H1 (cell line): ENCODE results near the gene CYP46A1. TPM values are rescaled to one million over a fixed set of nuclear protein-coding genes. Genes with fewer than 3 reads are reported as not detected.

Experiments used
- CBX5 ChIP-seq: fragments of 300-800, 300-1000 bp; sonication (generic); IDR thresholded peaks from 2 replicates; pipeline ENCODE4 v1.7.1; 2016; ENCODE audit warnings: antibody characterized with exemption, low read length, low read depth
- KDM1A ChIP-seq: fragments of 200-600, 300-600 bp; sonication (generic); IDR thresholded peaks from 2 replicates; pipeline ENCODE4 v1.7.1; 2016; ENCODE audit warnings: mild to moderate bottlenecking, low read length, borderline replicate concordance
- MAFK ChIP-seq: IDR thresholded peaks from 2 replicates; pipeline ENCODE4 v1.6.1; 2012; ENCODE audit warnings: low read depth, mild to moderate bottlenecking, improper control_type of control experiment, low read length
- SIX5 ChIP-seq: IDR thresholded peaks from 2 replicates; pipeline ENCODE4 v1.6.1; 2011; ENCODE audit warnings: mild to moderate bottlenecking, low read depth, low read length
- SP4 ChIP-seq: IDR thresholded peaks from 2 replicates; pipeline ENCODE4 v1.6.1; 2012; ENCODE audit warnings: low read length, inconsistent platforms
- SRF ChIP-seq: IDR thresholded peaks from 2 replicates; pipeline ENCODE4 v1.6.1; 2011; ENCODE audit warnings: mild to moderate bottlenecking, low read depth, low read length, moderate library complexity
- polyA plus RNA-seq, 7 experiments: library from polyadenylated mRNA; depleted of rRNA in 3 of 7; stranded (reverse) in 5 of 7; unstranded in 2 of 7; fragments of >200 nt in 5 of 7; fragments of 200-250 nt in 2 of 7; gene quantifications; 1 replicate in 5 of 7; 2 replicates in 1 of 7; 4 replicates in 1 of 7; pipeline versions ENCODE4 v1.2.1 to v1.2.3, GENCODE V29; 2011 to 2013; ENCODE audit warnings: missing spikeins in 2 of 7, mixed read lengths in 2 of 7
- total RNA-seq: library from RNA; stranded (reverse); fragmentation: NEBNext Ultra II Directional; extraction: Animal tissue kit (Norgen Biotek cat#: 25700); gene quantifications from 2 replicates; pipeline ENCODE4 v1.2.1, GENCODE V29; 2021
- TF ChIP-seq, protein P1 (sequence below): fragments of 300-600 bp; sonication (generic); IDR thresholded peaks from 2 replicates; pipeline ENCODE4 v1.7.1; 2012; ENCODE audit warnings: low read length, moderate library complexity, mild to moderate bottlenecking, inconsistent platforms; ENCODE audit not compliant: insufficient replicate concordance

CYP46A1 gene
- total and polyA plus RNA-seq, 2 of the 8 experiments (the other 6 are each of a cell fraction or from before 2014, with no cell fraction given) = 0.41 to 1.3 TPM

DNA sequence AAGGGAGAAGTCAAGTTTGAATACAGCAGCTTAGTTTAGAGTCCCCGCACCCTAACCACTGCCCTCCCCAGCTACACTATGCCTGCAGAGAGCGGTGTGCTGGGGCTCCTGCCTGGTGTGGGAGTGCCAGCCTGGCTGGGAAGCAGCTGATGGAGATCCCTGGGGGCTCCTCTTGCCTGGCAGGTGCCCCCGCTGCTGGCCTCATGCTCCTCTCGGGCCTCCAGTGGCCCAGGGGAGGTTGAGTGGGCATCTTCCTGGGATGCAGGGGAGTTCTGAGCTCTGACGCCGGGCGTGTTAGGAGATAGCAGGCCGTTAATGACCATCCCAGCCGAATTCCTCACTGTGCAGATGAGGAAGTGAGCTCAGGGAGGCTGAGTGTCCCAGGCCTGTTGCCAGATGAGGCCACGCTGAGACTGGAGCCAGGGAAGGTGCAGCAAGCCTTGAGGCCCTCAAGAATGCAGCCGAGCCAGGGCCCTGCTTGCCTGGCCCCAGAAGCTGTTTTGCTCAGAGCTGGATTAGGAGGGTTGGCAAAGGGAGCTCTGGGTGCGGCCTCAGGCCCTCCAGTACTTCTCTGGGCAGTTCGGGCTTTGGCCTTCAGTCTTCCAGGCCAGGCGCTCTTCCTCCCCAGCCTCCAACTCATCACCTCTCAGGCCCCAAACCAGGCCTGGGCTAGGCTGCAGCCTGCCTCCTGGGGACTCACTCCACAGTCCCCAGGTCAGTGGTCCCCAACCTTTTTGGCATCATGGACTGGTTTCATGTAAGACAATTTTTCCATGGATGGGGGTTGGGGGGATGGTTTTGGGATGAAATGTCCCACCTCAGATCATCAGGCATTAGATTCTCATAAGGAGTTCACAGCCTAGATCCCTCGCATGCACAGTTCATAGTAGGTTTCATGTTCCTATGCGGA is 6.6 kb upstream of the CYP46A1 start (continued):
- TF ChIP-seq, protein P1, sequence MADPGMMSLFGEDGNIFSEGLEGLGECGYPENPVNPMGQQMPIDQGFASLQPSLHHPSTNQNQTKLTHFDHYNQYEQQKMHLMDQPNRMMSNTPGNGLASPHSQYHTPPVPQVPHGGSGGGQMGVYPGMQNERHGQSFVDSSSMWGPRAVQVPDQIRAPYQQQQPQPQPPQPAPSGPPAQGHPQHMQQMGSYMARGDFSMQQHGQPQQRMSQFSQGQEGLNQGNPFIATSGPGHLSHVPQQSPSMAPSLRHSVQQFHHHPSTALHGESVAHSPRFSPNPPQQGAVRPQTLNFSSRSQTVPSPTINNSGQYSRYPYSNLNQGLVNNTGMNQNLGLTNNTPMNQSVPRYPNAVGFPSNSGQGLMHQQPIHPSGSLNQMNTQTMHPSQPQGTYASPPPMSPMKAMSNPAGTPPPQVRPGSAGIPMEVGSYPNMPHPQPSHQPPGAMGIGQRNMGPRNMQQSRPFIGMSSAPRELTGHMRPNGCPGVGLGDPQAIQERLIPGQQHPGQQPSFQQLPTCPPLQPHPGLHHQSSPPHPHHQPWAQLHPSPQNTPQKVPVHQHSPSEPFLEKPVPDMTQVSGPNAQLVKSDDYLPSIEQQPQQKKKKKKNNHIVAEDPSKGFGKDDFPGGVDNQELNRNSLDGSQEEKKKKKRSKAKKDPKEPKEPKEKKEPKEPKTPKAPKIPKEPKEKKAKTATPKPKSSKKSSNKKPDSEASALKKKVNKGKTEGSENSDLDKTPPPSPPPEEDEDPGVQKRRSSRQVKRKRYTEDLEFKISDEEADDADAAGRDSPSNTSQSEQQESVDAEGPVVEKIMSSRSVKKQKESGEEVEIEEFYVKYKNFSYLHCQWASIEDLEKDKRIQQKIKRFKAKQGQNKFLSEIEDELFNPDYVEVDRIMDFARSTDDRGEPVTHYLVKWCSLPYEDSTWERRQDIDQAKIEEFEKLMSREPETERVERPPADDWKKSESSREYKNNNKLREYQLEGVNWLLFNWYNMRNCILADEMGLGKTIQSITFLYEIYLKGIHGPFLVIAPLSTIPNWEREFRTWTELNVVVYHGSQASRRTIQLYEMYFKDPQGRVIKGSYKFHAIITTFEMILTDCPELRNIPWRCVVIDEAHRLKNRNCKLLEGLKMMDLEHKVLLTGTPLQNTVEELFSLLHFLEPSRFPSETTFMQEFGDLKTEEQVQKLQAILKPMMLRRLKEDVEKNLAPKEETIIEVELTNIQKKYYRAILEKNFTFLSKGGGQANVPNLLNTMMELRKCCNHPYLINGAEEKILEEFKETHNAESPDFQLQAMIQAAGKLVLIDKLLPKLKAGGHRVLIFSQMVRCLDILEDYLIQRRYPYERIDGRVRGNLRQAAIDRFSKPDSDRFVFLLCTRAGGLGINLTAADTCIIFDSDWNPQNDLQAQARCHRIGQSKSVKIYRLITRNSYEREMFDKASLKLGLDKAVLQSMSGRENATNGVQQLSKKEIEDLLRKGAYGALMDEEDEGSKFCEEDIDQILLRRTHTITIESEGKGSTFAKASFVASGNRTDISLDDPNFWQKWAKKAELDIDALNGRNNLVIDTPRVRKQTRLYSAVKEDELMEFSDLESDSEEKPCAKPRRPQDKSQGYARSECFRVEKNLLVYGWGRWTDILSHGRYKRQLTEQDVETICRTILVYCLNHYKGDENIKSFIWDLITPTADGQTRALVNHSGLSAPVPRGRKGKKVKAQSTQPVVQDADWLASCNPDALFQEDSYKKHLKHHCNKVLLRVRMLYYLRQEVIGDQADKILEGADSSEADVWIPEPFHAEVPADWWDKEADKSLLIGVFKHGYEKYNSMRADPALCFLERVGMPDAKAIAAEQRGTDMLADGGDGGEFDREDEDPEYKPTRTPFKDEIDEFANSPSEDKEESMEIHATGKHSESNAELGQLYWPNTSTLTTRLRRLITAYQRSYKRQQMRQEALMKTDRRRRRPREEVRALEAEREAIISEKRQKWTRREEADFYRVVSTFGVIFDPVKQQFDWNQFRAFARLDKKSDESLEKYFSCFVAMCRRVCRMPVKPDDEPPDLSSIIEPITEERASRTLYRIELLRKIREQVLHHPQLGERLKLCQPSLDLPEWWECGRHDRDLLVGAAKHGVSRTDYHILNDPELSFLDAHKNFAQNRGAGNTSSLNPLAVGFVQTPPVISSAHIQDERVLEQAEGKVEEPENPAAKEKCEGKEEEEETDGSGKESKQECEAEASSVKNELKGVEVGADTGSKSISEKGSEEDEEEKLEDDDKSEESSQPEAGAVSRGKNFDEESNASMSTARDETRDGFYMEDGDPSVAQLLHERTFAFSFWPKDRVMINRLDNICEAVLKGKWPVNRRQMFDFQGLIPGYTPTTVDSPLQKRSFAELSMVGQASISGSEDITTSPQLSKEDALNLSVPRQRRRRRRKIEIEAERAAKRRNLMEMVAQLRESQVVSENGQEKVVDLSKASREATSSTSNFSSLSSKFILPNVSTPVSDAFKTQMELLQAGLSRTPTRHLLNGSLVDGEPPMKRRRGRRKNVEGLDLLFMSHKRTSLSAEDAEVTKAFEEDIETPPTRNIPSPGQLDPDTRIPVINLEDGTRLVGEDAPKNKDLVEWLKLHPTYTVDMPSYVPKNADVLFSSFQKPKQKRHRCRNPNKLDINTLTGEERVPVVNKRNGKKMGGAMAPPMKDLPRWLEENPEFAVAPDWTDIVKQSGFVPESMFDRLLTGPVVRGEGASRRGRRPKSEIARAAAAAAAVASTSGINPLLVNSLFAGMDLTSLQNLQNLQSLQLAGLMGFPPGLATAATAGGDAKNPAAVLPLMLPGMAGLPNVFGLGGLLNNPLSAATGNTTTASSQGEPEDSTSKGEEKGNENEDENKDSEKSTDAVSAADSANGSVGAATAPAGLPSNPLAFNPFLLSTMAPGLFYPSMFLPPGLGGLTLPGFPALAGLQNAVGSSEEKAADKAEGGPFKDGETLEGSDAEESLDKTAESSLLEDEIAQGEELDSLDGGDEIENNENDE = no peak
- TF ChIP-seq CBX5 (no peak), SP4 (no peak), KDM1A (no peak), MAFK (no peak), SRF (no peak), SIX5 (no peak)
- TF ChIP-seq, all 59 proteins: peak for 0
